Right lobe of liver (tissue), 6 donors: Measurements from ENCODE around the gene RCOR1. TPM values are rescaled to one million over a fixed set of nuclear protein-coding genes. Genes with fewer than 3 reads are reported as not detected.

Source experiments
- ATAC-seq, 4 donors: fragments of 200-7000 bp; cut with Tn5 transposase; one replicate each; pipeline ENCODE4 v1.9.1; 2020; ENCODE audit warnings: mild to moderate bottlenecking in 4 of 4, moderate library complexity in 4 of 4
- DNase-seq, 3 donors: peaks; one replicate each; pipeline ENCODE4 v3.0.0-alpha.2; 2020
- H3K27ac ChIP-seq, 3 donors: fragments of 200-600 bp; one replicate each; pipeline ENCODE4 v1.8.0; 2022
- H3K27me3 ChIP-seq, 2 donors: fragments of 200-600 bp; one replicate each; pipeline ENCODE4 v1.8.0; 2022
- H3K36me3 ChIP-seq, 4 donors: fragments of 200-600 bp; sonication (generic) in 1 of 4; one replicate each; pipeline versions ENCODE4 v1.5.1 to v1.8.0; 2017 to 2022; ENCODE audit warnings: control low read depth in 1 of 4
- H3K4me1 ChIP-seq, 4 donors: fragments of 200-600 bp; sonication (generic) in 1 of 4; one replicate each; pipeline versions ENCODE4 v1.5.1 to v1.8.0; 2017 to 2022; ENCODE audit warnings: control low read depth in 1 of 4
- H3K4me3 ChIP-seq, 3 donors: fragments of 200-600 bp; one replicate each; pipeline ENCODE4 v1.8.0; 2022
- H3K9me3 ChIP-seq, 4 donors: fragments of 200-600 bp; sonication (generic) in 1 of 4; one replicate each; pipeline versions ENCODE4 v1.5.1 to v1.8.0; 2017 to 2022; ENCODE audit warnings: control low read depth in 1 of 4
- POLR2A ChIP-seq: fragments of 450-650 bp; IDR thresholded peaks from one replicate; pipeline ENCODE4 v1.6.1; 2017; ENCODE audit warnings: antibody characterized with exemption, mild to moderate bottlenecking
- WGBS: methylation state at CpG from one replicate; pipeline ENCODE4 v1.1.6; 2018; ENCODE audit warnings: low coverage, low lambda C conversion rate; ENCODE audit not compliant: insufficient coverage; ENCODE audit errors: missing lambda C conversion rate; 5-methylcytosine and 5-hydroxymethylcytosine counted together
- intact Hi-C, 2 donors: fragments of 100-400 bp; cut with DNase I; formaldehyde crosslinking; loops; one replicate each; pipeline versions ENCODE4 v1.11.2 to v1.14.1; 2022
- total RNA-seq, 6 experiments: library from RNA; depleted of rRNA in 2 of 6; stranded (reverse); fragments of >200 nt in 2 of 6; fragmentation: NEBNext Ultra II Directional in 3 of 6; extraction: Animal tissue kit (Norgen Biotek cat#: 25700) in 3 of 6; gene quantifications; one replicate each; pipeline versions ENCODE4 v1.1.0 to v1.2.4, GENCODE V29; 2016 to 2023
- TF ChIP-seq, protein P1 (sequence below), 4 donors: fragments of 200-600 bp in 3 of 4; fragments of 450-650 bp in 1 of 4; IDR thresholded peaks; one replicate each; pipeline versions ENCODE4 v1.5.1 to v1.8.0; 2016 to 2022; ENCODE audit warnings: antibody characterized with exemption in 4 of 4, mild to moderate bottlenecking in 2 of 4
- donor health status: DM: no; HTN: yes; CAD: no.
- donor health status: DM: no; HTN: no; CAD: no.
- donor health status: DM: no; HTN: no; CAD: no.
- donor health status: DM: no; HTN: yes; CAD: no.
- donor health status: DM: no; HTN: yes; CAD: no.

RCOR1 gene
- total RNA-seq, 6 experiments from 2014 or later, result 7.5 to 14.1 (median 8.7) TPM

DNA sequence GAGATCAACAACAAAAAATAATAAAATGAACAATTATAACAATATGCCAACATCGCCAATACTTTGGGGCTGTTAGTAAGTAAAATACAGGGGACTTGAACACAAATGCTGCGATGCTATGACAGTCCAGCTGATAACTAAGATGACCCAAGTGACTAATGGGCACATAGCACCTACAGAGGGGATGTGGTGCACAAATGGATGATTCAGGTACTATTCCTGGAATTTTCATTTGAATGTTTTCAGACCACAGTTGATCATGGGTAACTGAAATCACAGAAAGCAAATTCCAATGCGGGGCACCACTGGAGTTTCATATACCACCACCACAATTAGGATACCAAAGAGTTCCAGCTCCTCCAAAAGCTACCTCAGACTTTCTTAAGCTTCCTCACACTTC, 82.9 kb downstream of the RCOR1 start:
- intact Hi-C loops, result no loop called here
- WGBS, result 87% methylated on average over 3 of the region's 3 CpGs

DNA sequence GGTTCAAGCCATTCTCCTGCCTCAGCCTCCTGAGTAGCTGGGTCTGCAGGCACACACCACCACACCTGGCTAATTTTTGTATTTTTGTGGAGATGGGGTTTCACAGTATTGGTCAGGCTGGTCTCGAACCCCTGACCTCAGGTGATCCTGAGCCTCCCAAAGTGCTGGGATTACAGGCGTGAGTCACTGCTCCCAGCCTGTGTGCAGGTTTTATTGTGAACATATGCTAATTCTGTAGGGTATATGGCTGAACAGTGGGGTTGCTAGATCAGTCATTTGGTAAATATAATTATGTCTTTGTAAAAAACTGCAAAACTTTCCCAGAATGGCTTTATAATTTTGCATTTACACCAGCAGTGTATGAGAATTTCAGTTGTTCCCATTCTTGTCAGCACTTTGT, 85.9 kb downstream of the RCOR1 start:
- Histone ChIP-seq H3K27me3 (no peaks in the 10 kb centered on the region), H3K9me3 (no peaks in the 10 kb centered on the region), H3K27ac (no peak overlapping the region), H3K4me1 (peaks cover 0 to 8% (median 0%) of the 10 kb centered on the region in 4 donors), H3K36me3 (no peaks in the 10 kb centered on the region), H3K4me3 (no peak overlapping the region)
- DNase-seq (no peak), ATAC-seq (no peak)
- intact Hi-C loops, result no loop called here
- no peak for TF ChIP-seq POLR2A
- TF ChIP-seq, protein P1, sequence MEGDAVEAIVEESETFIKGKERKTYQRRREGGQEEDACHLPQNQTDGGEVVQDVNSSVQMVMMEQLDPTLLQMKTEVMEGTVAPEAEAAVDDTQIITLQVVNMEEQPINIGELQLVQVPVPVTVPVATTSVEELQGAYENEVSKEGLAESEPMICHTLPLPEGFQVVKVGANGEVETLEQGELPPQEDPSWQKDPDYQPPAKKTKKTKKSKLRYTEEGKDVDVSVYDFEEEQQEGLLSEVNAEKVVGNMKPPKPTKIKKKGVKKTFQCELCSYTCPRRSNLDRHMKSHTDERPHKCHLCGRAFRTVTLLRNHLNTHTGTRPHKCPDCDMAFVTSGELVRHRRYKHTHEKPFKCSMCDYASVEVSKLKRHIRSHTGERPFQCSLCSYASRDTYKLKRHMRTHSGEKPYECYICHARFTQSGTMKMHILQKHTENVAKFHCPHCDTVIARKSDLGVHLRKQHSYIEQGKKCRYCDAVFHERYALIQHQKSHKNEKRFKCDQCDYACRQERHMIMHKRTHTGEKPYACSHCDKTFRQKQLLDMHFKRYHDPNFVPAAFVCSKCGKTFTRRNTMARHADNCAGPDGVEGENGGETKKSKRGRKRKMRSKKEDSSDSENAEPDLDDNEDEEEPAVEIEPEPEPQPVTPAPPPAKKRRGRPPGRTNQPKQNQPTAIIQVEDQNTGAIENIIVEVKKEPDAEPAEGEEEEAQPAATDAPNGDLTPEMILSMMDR (IDR thresholded peaks at IDR 0.05), result no peak
- 86% methylated on average over 2 of the region's 2 CpGs for WGBS

More for the DNA sequence above, 82.9 kb downstream of the RCOR1 start:
- Histone ChIP-seq H3K9me3 (no peaks in the 10 kb centered on the region), H3K27me3 (no peaks in the 10 kb centered on the region), H3K27ac (no peak overlapping the region), H3K4me1 (no peaks in the 10 kb centered on the region), H3K36me3 (no peaks in the 10 kb centered on the region), H3K4me3 (no peak overlapping the region)
- ATAC-seq (no peak), DNase-seq (no peak)
- TF ChIP-seq POLR2A, result no peak
- TF ChIP-seq, protein P1 (IDR thresholded peaks at IDR 0.05), result no peak

DNA sequence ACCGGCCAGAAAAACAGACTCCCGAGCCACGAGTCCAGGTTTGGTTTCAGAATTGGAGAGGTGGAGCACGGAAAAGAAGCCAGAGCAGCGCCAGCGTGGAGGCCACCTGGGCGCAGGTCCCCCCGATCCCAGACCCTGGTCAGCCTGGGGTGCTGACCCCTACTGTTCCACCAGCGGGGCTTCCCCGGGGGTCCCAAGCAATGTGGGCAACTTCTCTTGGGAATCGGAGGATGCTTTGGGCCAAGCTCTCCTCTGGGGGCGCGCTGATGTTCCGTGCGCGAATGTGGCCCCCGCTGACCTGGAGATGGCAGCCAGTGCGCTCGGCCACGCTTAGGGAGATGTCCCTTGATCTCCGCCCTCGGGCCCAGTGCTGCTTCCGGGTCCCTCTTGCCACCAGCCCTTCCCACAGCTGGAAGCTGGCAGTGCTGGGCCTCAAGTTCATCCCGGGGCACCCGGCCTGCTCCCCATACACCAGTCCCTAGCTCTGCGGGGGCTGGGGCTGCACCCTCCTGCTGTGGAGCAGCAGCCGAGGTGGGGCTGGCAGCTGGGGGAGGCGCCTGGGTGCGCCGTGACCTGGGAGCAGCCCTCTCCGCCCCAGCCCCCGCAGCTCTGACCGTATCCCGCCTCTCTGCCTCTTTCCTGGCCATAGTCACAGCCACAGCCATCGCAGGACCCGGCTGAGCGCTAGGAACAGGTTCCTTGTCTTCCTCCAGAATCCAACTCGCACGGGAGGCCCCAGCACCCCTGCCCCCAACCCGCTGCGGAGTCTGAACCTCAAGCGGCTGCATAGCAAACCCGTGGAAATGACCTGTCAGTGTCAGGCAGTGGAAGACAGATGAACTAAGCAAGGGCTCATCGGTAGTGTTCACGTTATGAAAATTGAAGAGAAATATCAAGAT, 91.2 kb downstream of the RCOR1 start:
- WGBS, result 24% methylated on average over 22 of the region's 45 CpGs
- intact Hi-C loops, result no loop called here
- Histone ChIP-seq H3K36me3 (no peaks in the 10 kb centered on the region), H3K4me1 (peaks cover 0 to 8% (median 0%) of the 10 kb centered on the region in 4 donors), H3K9me3 (no peaks in the 10 kb centered on the region), H3K27me3 (no peaks in the 10 kb centered on the region), H3K4me3 (peak overlapping the region; percentile 29 to 59 (median 53)), H3K27ac (peak overlapping the region; percentile 53 to 81 (median 70))
- TF ChIP-seq, protein P1 (IDR thresholded peaks at IDR 0.05), result peak in 1 of 4 donors; percentile 6
- peak; percentile 49 for TF ChIP-seq POLR2A
- peak; percentile 78 to 90 (median 87) for DNase-seq
- ATAC-seq, result peak; percentile 89 to 94 (median 90)

DNA sequence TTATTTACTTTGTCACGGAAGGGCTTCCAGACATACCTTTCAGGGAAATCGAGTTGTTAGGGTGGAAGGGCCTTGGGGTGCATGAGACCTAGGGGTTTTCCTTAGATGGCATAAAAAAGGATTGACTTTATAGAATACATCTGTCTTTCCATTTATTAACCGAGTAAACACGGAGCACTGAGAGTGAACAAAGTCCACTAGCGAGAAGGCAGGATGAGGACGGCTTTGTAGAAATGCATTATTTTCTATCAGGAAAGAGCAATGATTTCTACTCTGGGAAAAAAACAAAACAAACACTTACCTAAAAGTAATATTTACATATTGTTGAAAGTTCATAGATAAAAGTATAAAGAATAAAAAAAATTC, 91.8 kb downstream of the RCOR1 start:
- no peak for TF ChIP-seq POLR2A
- TF ChIP-seq, protein P1 (IDR thresholded peaks at IDR 0.05), result no peak
- DNase-seq, result no peak
- 41% methylated on average over 6 of the region's 6 CpGs for WGBS
- H3K27me3 ChIP-seq, result no peaks in the 10 kb centered on the region
- intact Hi-C loops, result no loop called here
- peak overlapping the region; percentile 29 to 59 (median 53) for H3K4me3 ChIP-seq
- no peaks in the 10 kb centered on the region for H3K9me3 ChIP-seq
- peak; percentile 52 to 66 (median 59) for ATAC-seq
- peaks cover 0 to 8% (median 0%) of the 10 kb centered on the region in 4 donors for H3K4me1 ChIP-seq
- peak overlapping the region; percentile 53 to 81 (median 70) for H3K27ac ChIP-seq
- no peaks in the 10 kb centered on the region for H3K36me3 ChIP-seq
